HCEC 1CT (cell line): Measurements from ENCODE around the gene KLHL18.
"Not testable (repeated sequence)": the region's sequence is repeated elsewhere in the genome, so short reads cannot be mapped to it uniquely, and the experiment has no call there.

ENCODE experiments used
- DNase-seq: peaks from one replicate; pipeline ENCODE4 v3.0.0-alpha.2; 2017

Gene KLHL18

GRCh38 chr3:47282424-47283192 is at the start of gene KLHL18, which contains the start of gene KIF9:
Gene KLHL18, plus strand, starts transcription at chr3:47282944. Its CDS starts 22 bp downstream, at chr3:47282966.
Gene KIF9, minus strand, starts transcription at chr3:47282799. Its CDS starts 5,425 bp downstream, at chr3:47277374.
- peak; percentile 90 for DNase-seq

GRCh38 chr3:47238017-47238416 is 44.7 kb upstream of the KLHL18 start:
- DNase-seq, result no peak

GRCh38 chr3:47239929-47240328 is 42.8 kb upstream of the KLHL18 start:
- DNase-seq, result no peak

- no peak for DNase-seq
Observed at GRCh38 chr3:47243419-47244147, 39.2 kb upstream of the KLHL18 start.

GRCh38 chr3:47244531-47245100 is 38.1 kb upstream of the KLHL18 start:
- no peak for DNase-seq

- DNase-seq, result no peak
Observed at GRCh38 chr3:47245271-47245670, 37.5 kb upstream of the KLHL18 start.

GRCh38 chr3:47247131-47248064 is 35.3 kb upstream of the KLHL18 start:
- no peak for DNase-seq

GRCh38 chr3:47250309-47251060 is 32.3 kb upstream of the KLHL18 start:
- DNase-seq, result peak; percentile 33

GRCh38 chr3:47251085-47251484 is 31.7 kb upstream of the KLHL18 start:
- not testable (repeated sequence) for DNase-seq

GRCh38 chr3:47251689-47252088 is 31.1 kb upstream of the KLHL18 start:
- DNase-seq, result no peak

- DNase-seq, result not testable (repeated sequence)
Observed at GRCh38 chr3:47256331-47256730, 26.4 kb upstream of the KLHL18 start.

GRCh38 chr3:47259114-47259513 is 23.6 kb upstream of the KLHL18 start:
- no peak for DNase-seq

GRCh38 chr3:47260605-47261004 is 22.1 kb upstream of the KLHL18 start:
- no peak for DNase-seq

GRCh38 chr3:47261301-47261700 is 21.4 kb upstream of the KLHL18 start:
- no peak for DNase-seq

GRCh38 chr3:47265008-47265407 is 17.7 kb upstream of the KLHL18 start:
- DNase-seq, result no peak

GRCh38 chr3:47265725-47266428 is 16.9 kb upstream of the KLHL18 start:
- DNase-seq, result peak; percentile 20

GRCh38 chr3:47266709-47267489 is 15.8 kb upstream of the KLHL18 start:
- peak; percentile 87 for DNase-seq

- no peak for DNase-seq
Observed at GRCh38 chr3:47267490-47267824, 15.3 kb upstream of the KLHL18 start.

GRCh38 chr3:47270526-47270925 is 12.2 kb upstream of the KLHL18 start:
- DNase-seq, result no peak

GRCh38 chr3:47273564-47273963 is 9.2 kb upstream of the KLHL18 start:
- no peak for DNase-seq

- no peak for DNase-seq
Observed at GRCh38 chr3:47274652-47275051, 8.1 kb upstream of the KLHL18 start.
